Measurements from ENCODE around the gene USP37.

USP37 gene

GRCh38 chr2:218570850-218571249 lies 2.7 kb upstream of the USP37 start:
- no peak overlapping the region for H3K27ac ChIP-seq

DNA sequence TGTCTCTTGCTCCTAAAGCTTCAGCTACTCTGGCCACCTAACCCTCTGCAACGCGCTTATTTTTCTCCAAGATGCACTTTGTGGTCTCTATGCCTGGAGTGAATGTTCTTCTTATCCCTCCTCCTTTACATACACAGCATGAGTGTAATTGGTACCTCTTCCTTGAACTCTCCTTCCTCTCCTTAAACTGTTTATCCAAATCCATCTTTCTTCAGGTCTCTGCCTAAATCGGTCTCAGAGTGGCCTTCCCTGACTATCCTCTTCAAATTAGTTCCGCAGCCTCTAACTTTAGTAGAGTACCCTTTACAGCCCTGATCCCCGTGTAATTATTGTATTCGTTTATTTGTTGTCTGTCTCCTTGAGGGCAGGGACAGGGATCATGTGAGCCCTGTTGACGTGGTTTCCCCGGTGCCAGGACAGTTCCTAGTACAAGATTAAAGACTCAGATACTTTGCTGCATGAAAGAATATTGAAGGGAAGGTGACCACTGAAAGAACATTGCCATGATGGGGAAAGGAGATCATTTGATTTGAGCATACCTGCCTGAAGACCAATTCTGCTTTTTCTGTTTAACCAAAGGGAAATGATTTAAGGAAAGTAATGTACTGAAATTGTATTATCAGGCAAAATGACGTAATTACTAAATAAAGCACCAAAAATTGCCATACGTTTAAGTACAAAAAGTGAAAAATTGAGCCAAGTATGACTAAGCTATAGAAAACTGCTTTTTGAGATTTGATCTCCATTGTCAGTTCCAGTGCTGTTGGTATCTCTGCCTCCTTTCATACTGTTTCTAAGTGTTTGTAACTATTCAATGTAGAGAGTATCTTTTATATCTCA lies 1.7 kb upstream of the USP37 start:
- no peaks in the 10 kb centered on the region for H3K9me3 ChIP-seq
- H3K27ac ChIP-seq, result peak overlapping the region; percentile 94
- H3K36me3 ChIP-seq, result peaks cover 9% of the 10 kb centered on the region
- no peaks in the 10 kb centered on the region for H3K27me3 ChIP-seq
- TF ChIP-seq, protein P1, sequence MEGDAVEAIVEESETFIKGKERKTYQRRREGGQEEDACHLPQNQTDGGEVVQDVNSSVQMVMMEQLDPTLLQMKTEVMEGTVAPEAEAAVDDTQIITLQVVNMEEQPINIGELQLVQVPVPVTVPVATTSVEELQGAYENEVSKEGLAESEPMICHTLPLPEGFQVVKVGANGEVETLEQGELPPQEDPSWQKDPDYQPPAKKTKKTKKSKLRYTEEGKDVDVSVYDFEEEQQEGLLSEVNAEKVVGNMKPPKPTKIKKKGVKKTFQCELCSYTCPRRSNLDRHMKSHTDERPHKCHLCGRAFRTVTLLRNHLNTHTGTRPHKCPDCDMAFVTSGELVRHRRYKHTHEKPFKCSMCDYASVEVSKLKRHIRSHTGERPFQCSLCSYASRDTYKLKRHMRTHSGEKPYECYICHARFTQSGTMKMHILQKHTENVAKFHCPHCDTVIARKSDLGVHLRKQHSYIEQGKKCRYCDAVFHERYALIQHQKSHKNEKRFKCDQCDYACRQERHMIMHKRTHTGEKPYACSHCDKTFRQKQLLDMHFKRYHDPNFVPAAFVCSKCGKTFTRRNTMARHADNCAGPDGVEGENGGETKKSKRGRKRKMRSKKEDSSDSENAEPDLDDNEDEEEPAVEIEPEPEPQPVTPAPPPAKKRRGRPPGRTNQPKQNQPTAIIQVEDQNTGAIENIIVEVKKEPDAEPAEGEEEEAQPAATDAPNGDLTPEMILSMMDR (IDR thresholded peaks at IDR 0.05), result no peak
- H3K4me1 ChIP-seq (ENCODE audit: control insufficient read depth in 1 of 2, insufficient read depth in 1 of 2, low read depth in 1 of 2, low read length in 1 of 2), result peaks cover 25% of the 10 kb centered on the region in 2 experiments
- H3K4me3 ChIP-seq (ENCODE audit: low read depth in 1 of 2, low read length in 1 of 2), result peak overlapping the region; percentile 82 to 94

More at GRCh38 chr2:218570850-218571249, 2.7 kb upstream of the USP37 start:
- H3K27me3 ChIP-seq, result no peaks in the 10 kb centered on the region
- no peak overlapping the region for H3K4me3 ChIP-seq (ENCODE audit: low read depth in 1 of 2, low read length in 1 of 2)
- H3K9me3 ChIP-seq, result no peaks in the 10 kb centered on the region
- peaks cover 12% of the 10 kb centered on the region for H3K36me3 ChIP-seq
- H3K4me1 ChIP-seq (ENCODE audit: control insufficient read depth in 1 of 2, insufficient read depth in 1 of 2, low read depth in 1 of 2, low read length in 1 of 2), result peaks cover 25% of the 10 kb centered on the region in 2 experiments
- TF ChIP-seq, protein P1 (IDR thresholded peaks at IDR 0.05), result no peak

DNA sequence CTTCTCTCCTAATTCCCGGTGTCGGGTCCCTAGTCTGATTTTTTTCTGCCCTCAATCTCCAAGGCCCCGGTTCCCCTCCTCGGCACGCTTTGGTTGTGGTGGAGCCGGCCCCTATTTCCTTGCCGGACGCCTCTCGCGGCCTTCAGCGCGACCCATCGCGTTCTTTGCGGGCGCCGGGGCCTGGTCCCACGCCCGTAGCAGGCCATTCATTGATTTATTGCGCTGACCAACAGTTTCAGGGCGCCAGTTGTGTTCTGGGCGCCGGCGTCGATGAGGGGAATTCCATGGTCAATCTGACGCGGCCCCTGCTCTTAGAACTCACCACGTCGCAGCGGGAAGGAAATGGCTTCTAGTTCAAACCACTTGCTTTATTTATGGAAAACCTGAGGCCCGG lies 884 bp upstream of the USP37 start:
- TF ChIP-seq, protein P1 (IDR thresholded peaks at IDR 0.05), result no peak
- Histone ChIP-seq H3K27ac (peak overlapping the region; percentile 94), H3K4me3 (ENCODE audit: low read depth in 1 of 2, low read length in 1 of 2) (peak overlapping the region; percentile 82 to 94), H3K27me3 (no peaks in the 10 kb centered on the region), H3K4me1 (ENCODE audit: control insufficient read depth in 1 of 2, insufficient read depth in 1 of 2, low read depth in 1 of 2, low read length in 1 of 2) (peaks cover 25% of the 10 kb centered on the region in 2 experiments), H3K9me3 (no peaks in the 10 kb centered on the region), H3K36me3 (peaks cover 2% of the 10 kb centered on the region)

DNA sequence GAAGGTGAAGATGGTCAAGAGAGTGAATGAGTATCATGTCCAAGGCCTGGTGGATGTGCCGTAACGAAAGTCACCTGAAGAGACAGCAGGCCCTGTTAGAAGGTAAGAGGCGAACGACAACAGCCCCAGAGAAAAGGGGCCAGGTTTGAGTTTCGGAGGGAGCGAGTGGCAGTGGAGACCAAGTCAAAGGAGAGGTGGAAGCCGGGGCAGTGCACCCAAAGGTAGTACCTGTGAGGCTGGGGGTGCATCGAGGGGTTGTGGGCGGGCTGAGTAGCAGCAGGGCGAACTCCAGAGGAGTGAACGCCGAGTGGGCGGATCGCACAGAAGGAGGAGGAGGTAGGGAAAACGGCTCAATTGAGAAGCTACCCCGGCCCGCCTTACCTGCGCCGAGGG lies 358 bp downstream of the USP37 start:
- H3K4me3 ChIP-seq (ENCODE audit: low read depth in 1 of 2, low read length in 1 of 2), result peak overlapping the region; percentile 82 to 94

GRCh38 chr2:218566296-218566695 lies 1.9 kb downstream of the USP37 start:
- no peak overlapping the region for H3K27ac ChIP-seq
- H3K4me1 ChIP-seq (ENCODE audit: control insufficient read depth in 1 of 2, insufficient read depth in 1 of 2, low read depth in 1 of 2, low read length in 1 of 2), result peaks cover 25% of the 10 kb centered on the region in 2 experiments

More for the DNA sequence above, 358 bp downstream of the USP37 start:
- TF ChIP-seq, protein P1 (IDR thresholded peaks at IDR 0.05), result no peak
- Histone ChIP-seq H3K36me3 (peaks cover under 1% of the 10 kb centered on the region), H3K27ac (peak overlapping the region; percentile 94), H3K4me1 (ENCODE audit: control insufficient read depth in 1 of 2, insufficient read depth in 1 of 2, low read depth in 1 of 2, low read length in 1 of 2) (peaks cover 25% of the 10 kb centered on the region in 2 experiments), H3K9me3 (no peaks in the 10 kb centered on the region), H3K27me3 (no peaks in the 10 kb centered on the region)

More at GRCh38 chr2:218566296-218566695, 1.9 kb downstream of the USP37 start:
- Histone ChIP-seq H3K27me3 (no peaks in the 10 kb centered on the region), H3K9me3 (no peaks in the 10 kb centered on the region), H3K36me3 (peaks cover 7% of the 10 kb centered on the region), H3K4me3 (ENCODE audit: low read depth in 1 of 2, low read length in 1 of 2) (no peak overlapping the region)
- TF ChIP-seq, protein P1 (IDR thresholded peaks at IDR 0.05), result no peak
